Measurements from ENCODE around the gene CHI3L1.

Gene CHI3L1

DNA sequence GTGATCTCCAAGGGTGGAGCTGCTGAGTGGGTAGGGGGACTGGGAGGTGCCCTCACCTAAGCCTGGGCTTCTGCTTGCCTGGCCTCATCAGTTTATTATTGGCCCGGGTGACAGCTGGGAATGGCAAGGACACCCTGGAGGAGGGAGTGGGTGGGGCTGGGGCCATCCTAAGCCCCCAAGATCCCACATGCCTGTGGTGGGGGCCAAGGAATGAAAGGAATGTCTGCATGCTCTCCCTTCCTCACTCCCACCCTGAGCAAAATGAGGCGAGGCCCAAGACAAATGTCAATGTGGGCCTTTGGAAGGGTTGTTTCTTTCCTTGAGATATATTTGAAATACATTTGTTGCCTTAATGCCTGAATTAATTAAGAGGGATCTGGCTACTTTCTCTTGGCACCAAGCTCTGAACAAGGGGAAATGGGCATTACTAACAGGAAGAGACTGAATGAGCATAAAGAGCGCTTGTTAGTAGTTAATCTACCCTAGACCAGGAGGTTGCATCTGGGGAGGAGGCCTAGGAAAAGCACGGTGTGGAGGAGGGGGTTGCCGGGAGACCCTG, 19.7 kb upstream of the CHI3L1 start:
- no peak for DNase-seq (ENCODE audit: low read depth in 2 of 2)

GRCh38 chr1:203204756-203205155, 18.3 kb upstream of the CHI3L1 start:
- DNase-seq (ENCODE audit: low read depth in 2 of 2) = no peak

GRCh38 chr1:203202431-203203245, 16.1 kb upstream of the CHI3L1 start:
- DNase-seq (ENCODE audit: low read depth in 2 of 2) = no peak

GRCh38 chr1:203201516-203202205, 15.2 kb upstream of the CHI3L1 start:
- DNase-seq (ENCODE audit: low read depth in 2 of 2) = no peak

GRCh38 chr1:203200916-203201315, 14.4 kb upstream of the CHI3L1 start:
- DNase-seq (ENCODE audit: low read depth in 2 of 2) = no peak

DNA sequence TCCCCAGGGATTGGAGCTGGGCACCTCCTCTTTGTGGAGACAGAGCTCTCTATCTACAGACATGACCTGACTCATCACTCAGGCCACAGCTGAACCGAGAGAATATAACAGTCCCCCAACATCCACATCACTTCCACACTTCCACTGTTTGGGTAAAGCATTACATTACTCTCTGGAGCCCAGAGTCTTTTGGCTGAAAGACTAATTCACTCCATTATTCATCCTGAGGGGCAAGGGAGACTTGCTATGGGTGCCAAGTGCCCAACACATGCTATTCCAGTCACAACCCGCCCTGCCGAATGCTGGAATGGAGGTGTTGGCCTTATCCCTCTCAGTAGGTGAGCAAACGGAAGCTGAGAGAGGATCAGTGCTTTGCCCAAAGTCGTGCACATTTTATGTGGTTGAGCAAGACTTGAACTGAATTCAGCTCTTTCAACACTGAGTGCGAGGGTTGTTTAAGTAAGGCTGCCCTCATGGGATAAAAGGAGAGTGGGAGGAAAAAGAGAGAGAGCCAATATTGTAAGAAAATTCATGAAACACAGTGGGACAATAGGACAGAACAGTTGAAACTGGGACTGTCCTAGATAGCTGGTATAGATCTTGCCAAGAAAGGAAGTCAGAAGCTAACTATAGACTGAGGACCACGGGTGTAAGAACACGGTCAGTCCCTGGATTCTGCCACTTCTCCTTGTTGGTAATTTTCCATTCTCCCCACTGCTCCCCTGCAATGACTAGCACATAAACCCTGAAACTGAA, 13.5 kb upstream of the CHI3L1 start:
- DNase-seq (ENCODE audit: low read depth in 2 of 2) = no peak

DNA sequence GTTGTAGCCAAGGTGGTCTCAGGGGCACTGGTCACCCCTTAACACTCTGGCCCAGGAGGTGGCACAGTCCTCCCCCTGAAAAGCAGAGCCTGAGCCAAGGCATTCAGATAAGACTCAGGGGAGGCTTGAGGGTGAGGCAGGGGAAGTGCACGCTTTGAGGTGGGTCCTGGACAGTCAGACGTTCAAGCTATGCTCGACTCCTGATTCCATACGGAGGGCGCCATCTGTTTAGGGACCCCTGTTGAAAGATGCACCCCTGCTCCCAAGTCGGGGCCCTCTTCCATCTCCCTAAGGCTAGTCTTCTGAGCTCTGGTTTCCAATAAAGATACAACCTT, 12.9 kb upstream of the CHI3L1 start:
- DNase-seq (ENCODE audit: low read depth in 2 of 2) = no peak

GRCh38 chr1:203199002-203199401, 12.5 kb upstream of the CHI3L1 start:
- no peak for DNase-seq (ENCODE audit: low read depth in 2 of 2)

DNA sequence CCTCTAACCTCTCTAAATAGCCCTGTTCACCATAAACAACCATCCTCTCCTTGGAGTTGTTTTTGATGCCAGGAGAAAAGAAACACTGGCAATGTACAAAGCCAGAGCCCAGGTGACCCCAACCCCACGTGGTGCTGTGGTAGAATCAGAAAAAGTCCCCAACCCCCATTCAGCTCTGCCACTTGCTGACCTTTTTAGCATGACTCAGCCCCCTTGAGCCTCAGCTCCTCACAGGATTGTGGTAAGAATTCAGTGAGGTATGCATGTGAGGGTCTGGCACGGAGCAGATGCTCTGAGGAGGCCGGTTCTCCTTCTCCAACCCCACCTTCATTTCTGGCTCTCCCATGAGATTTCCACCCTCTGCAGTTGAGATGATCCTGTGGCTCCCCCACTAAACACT, 11.1 kb upstream of the CHI3L1 start:
- DNase-seq (ENCODE audit: low read depth in 2 of 2) = no peak

DNA sequence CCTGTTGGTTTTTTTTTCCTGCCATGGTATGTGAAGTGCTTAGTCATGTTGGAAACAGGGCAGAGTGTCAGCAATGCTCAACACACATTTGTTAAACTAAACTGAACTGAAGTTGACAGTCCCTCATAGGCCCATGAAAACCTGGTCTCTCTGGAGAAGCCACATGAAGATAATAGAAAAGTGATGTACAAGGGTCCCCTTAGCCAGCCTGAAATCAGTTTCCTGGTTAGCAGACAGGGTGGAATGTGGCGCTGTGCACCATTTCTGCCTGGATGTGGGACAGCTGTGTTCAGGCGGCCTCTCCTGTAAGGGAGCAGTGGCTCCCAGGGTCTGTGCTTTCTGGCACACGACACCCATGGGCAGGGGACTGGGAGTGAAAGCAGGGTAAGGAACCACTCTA, 9.9 kb upstream of the CHI3L1 start:
- DNase-seq (ENCODE audit: low read depth in 2 of 2) = no peak

DNA sequence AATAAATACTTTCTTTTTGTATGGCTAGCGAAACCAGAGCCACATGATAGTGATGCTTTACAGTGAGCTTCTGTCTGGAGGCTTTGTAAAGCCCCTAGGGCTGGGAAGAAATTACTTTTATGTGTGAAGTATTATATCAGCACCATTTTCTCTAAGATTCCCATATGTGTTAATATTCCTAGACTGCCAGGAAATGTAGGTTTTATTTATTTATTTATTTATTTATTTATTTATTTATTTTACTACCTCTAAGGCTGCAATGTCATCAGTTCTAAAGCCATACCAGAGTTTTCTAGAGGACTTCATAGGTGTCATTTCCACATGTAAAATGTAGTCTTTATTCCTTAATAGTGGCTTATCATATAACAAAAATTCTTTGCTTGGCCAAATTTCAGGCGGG, 4.4 kb upstream of the CHI3L1 start:
- no peak for DNase-seq (ENCODE audit: low read depth in 2 of 2)

- no peak for DNase-seq (ENCODE audit: low read depth in 2 of 2)
These were observed 3.4 kb upstream of the CHI3L1 start for GRCh38 chr1:203189951-203190352.

- DNase-seq (ENCODE audit: low read depth in 2 of 2) = no peak
These were observed 2.3 kb upstream of the CHI3L1 start for GRCh38 chr1:203188686-203189232.

DNA sequence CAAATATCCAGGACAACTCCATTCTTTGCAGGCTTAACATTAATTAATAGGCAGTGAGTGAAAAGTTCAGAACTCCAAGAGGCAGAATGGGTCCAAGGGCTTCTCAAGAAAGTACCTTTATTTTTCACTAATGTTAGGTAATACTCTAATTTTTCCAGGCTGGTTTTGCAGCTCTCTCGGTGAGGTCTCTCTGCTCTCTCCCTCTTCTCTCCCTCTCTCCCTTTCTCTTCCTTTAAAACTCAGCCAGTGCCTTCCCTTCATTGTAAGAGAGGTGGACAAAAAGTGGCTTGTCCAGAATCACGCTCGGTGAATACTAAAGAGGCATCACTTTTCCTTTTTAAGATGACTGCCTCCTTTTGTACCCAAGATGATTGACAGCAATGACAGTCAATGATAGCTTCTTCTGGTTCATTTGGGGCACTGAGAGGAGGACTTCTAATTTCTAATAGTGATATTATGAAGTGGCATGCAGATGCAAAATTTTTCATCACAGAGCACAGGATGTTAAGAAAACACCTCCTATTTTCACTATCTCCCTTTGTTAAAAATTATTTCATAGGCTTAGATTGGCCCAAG, 1.3 kb upstream of the CHI3L1 start:
- no peak for DNase-seq (ENCODE audit: low read depth in 2 of 2)

DNA sequence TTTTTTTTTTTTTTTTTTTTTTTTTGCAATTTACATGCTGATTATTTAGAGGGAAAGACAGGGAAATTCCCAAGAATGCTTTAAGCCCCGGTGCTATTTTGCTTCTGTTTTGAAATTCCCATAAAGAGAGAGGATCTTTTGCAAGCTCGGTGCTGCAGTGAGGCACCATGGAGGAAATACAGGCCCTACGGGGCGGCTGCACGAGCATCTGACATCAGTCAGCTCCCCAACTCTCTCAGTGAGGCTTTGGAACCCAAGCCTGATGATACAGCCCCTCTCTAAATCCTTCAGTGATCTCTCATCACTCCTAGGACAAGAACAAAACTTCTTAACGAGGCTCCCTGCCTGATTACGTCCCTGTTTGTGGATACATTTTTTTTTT, 791 bp upstream of the CHI3L1 start:
- no peak for DNase-seq (ENCODE audit: low read depth in 2 of 2)

- DNase-seq (ENCODE audit: low read depth in 2 of 2) = no peak
These were observed 436 bp downstream of the CHI3L1 start for GRCh38 chr1:203186091-203186445.

- no peak for DNase-seq (ENCODE audit: low read depth in 2 of 2)
These were observed 919 bp downstream of the CHI3L1 start for GRCh38 chr1:203185585-203185984.

DNA sequence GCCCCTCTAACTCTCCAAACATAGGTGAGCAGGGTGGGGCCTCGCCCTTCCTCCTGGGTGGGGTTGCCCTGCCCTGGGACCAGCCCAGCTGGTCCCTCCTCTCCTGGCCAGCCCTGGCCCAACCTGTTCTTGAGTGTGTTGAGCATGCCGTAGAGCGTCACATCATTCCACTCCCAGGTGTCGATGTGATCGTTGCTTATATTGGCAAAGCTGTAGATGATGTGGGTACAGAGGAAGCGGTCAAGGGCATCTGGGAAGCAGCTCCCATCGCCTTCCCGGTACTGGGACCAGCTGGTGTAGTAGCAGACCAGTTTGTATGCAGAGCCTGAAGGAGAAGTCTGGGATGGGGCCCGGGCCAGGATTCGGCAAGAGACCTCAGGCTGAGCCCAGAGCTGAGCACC, 1.4 kb downstream of the CHI3L1 start:
- DNase-seq (ENCODE audit: low read depth in 2 of 2) = no peak

- DNase-seq (ENCODE audit: low read depth in 2 of 2) = no peak
These were observed 2.0 kb downstream of the CHI3L1 start for GRCh38 chr1:203184467-203184866.

GRCh38 chr1:203183828-203184227, 2.7 kb downstream of the CHI3L1 start:
- no peak for DNase-seq (ENCODE audit: low read depth in 2 of 2)

DNA sequence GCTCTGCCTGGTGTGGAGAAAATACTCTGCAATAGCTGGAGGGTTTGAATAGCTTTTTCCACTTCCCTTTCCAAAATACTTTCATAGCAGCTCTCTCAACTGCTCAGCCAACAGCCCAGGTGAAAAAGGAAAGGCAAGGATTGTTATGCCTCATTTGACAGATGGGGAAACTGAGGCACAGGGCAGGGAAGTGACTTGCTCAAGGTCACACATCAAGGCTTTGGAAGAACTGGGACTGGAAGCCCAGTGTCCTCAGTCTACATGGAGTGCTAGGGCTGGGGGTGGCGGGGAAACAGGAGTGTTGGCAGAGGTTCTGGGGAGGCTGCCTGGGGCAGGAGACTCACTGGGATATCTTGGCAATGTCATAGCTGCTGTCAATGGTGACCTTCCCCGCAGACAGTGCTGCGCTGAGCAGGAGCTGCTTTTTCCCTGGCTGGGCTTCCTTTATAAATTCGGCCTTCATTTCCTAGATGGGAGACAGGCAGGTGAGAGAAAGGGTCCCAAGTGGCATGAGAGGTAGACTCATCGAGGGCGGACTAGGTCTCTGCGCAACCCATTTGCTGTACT, 4.0 kb downstream of the CHI3L1 start:
- no peak for DNase-seq (ENCODE audit: low read depth in 2 of 2)

Measured in stimulated activated CD4-positive, alpha-beta T cell treated with anti-CD3 and anti-CD28 coated beads, Interleukin-4, amount 100 ng/mL, for 48 hours (primary cell).